ENCODE results near the gene GJA4. TPM values are rescaled to one million over a fixed set of nuclear protein-coding genes. Genes with fewer than 3 reads are reported as not detected.
"Not testable (repeated sequence)": the region's sequence is repeated elsewhere in the genome, so short reads cannot be mapped to it uniquely, and the experiment has no call there.

GJA4 gene
- total RNA-seq, 3 donors from 2014 or later (not counting 1 experiment from before 2014, with no cell fraction given) = not detected

DNA sequence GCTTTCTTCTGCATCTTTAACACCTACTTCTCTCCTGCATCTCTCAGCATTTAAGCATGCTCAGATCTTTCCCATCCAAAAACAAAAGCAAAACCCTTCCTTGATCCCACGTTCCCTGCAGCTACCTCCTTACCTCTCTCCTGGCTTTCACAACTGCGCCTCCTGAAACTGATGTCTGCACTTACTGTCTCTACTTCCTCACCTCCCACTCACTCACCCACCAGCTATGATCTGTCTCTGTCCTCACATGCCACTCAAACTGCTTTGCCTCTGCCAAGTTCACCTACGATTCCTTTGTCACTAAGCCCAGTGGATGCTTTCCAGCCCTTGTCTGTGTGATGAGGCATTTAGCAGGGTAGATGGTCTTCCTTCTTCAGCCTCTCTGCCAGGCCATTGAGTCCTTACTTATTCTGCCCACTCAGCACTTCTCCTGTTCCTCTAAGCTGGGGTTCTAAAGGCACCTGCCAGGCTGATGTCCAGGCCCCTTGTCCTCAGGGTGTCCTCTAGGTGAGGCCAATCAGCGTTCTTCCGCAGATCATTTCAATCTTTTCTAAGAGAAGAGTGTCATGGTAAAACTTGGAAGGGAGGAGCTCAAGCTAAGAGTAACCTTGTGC lies 21.8 kb upstream of the GJA4 start:
- no peaks in the 10 kb centered on the region for H3K36me3 ChIP-seq (ENCODE audit: control insufficient read depth, insufficient read depth, low read length)
- no peaks in the 10 kb centered on the region for H3K4me1 ChIP-seq (ENCODE audit: control insufficient read depth, insufficient read depth, low read length)
- intact Hi-C loops (cut with micrococcal nuclease) = no loop called here
- no peaks in the 10 kb centered on the region for H3K9me3 ChIP-seq (ENCODE audit: control insufficient read depth, insufficient read depth, low read length)
- no peak overlapping the region for H3K27ac ChIP-seq (ENCODE audit: low read length)
- Mint-ChIP-seq H3K27me3 (ENCODE audit: low read depth in 2 of 2) (peaks cover 0 to 9% of the 10 kb centered on the region in 2 donors), H3K4me1 (no peaks in the 10 kb centered on the region), H3K36me3 (no peaks in the 10 kb centered on the region), H3K9me3 (no peaks in the 10 kb centered on the region), H3K27ac (no peak overlapping the region), H3K4me3 (no peak overlapping the region)
- DNase-seq (no peak), ATAC-seq (no peak)
- H3K27me3 ChIP-seq (ENCODE audit: control insufficient read depth, insufficient read depth, low read length) = peaks cover 5% of the 10 kb centered on the region
- H3K4me3 ChIP-seq (ENCODE audit: low read length) = no peak overlapping the region
- 84% methylated on average over 5 of the region's 5 CpGs for WGBS (ENCODE audit: insufficient coverage)
- TF ChIP-seq, protein P1, sequence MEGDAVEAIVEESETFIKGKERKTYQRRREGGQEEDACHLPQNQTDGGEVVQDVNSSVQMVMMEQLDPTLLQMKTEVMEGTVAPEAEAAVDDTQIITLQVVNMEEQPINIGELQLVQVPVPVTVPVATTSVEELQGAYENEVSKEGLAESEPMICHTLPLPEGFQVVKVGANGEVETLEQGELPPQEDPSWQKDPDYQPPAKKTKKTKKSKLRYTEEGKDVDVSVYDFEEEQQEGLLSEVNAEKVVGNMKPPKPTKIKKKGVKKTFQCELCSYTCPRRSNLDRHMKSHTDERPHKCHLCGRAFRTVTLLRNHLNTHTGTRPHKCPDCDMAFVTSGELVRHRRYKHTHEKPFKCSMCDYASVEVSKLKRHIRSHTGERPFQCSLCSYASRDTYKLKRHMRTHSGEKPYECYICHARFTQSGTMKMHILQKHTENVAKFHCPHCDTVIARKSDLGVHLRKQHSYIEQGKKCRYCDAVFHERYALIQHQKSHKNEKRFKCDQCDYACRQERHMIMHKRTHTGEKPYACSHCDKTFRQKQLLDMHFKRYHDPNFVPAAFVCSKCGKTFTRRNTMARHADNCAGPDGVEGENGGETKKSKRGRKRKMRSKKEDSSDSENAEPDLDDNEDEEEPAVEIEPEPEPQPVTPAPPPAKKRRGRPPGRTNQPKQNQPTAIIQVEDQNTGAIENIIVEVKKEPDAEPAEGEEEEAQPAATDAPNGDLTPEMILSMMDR (IDR thresholded peaks at IDR 0.05) = no peak

DNA sequence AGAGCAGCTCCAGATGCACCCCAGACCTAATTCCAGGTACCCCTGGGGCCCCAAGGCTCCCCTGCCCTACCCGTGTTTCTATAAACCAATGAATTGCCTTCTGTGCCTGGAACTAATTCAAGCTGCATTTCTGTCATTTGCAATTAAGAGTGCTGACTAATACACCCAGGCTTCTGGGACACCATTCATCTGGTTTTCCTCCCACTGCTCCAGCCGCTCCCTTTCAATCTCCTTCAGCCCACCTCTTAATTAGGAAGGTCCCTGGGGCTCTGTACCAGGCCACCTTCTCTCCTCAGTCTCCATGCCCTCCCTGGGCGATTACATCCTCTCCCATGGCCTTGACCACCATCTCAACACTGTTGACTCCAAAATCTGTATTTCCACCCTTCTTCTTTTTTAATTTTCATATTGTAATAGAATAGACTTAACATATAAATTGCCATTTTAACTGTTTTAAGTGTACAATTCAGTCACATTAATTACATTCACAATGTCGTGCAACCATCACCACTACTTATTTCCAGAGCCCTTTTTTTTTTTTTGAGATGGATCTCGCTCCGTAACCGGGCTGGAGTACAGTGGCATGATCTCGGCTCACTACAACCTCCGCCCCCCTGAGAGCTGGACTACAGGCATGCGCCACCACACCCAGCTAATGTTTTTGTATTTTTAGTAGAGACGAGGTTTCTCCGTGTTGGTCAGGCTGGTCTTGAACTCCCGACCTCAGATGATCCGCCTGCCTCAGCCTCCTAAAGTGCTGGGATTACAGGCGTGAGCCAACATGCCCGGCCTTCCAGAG lies 21.0 kb upstream of the GJA4 start:
- Mint-ChIP-seq H3K4me3 (no peak overlapping the region), H3K9me3 (no peaks in the 10 kb centered on the region), H3K36me3 (no peaks in the 10 kb centered on the region), H3K4me1 (no peaks in the 10 kb centered on the region), H3K27ac (no peak overlapping the region), H3K27me3 (ENCODE audit: low read depth in 2 of 2) (peaks cover 0 to 9% of the 10 kb centered on the region in 2 donors)
- 88% methylated on average over 16 of the region's 16 CpGs for WGBS (ENCODE audit: insufficient coverage)
- no peak for ATAC-seq
- intact Hi-C loops (cut with micrococcal nuclease) = no loop called here
- no peaks in the 10 kb centered on the region for H3K36me3 ChIP-seq (ENCODE audit: control insufficient read depth, insufficient read depth, low read length)
- no peak overlapping the region for H3K4me3 ChIP-seq (ENCODE audit: low read length)
- TF ChIP-seq, protein P1 (IDR thresholded peaks at IDR 0.05) = no peak
- H3K9me3 ChIP-seq (ENCODE audit: control insufficient read depth, insufficient read depth, low read length) = no peaks in the 10 kb centered on the region
- DNase-seq = no peak
- no peaks in the 10 kb centered on the region for H3K4me1 ChIP-seq (ENCODE audit: control insufficient read depth, insufficient read depth, low read length)
- H3K27ac ChIP-seq (ENCODE audit: low read length) = no peak overlapping the region
- peaks cover 5% of the 10 kb centered on the region for H3K27me3 ChIP-seq (ENCODE audit: control insufficient read depth, insufficient read depth, low read length)

DNA sequence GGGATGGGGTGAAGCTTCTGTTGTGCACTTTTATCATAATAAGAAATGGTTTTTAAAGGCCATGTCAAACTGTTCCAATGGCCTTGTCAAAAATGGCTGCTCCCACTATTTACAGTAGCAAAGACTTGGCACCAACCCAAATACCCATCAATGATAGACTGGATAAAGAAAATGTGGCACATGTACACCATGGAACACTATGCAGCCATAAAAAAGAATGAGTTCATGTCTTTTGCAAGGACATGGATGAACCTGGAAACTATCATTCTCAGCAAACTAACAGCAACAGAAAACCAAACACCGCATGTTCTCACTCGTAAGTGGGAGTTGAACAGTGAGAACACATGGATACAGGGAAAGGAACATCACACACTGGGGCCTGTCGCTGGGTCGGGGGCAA lies 19.7 kb upstream of the GJA4 start:
- intact Hi-C loops (cut with micrococcal nuclease); H3K9me3 ChIP-seq (ENCODE audit: control insufficient read depth, insufficient read depth, low read length); H3K4me3 ChIP-seq (ENCODE audit: low read length); H3K4me1 Mint-ChIP-seq; ATAC-seq; H3K27ac ChIP-seq (ENCODE audit: low read length); H3K4me3 Mint-ChIP-seq; H3K27me3 ChIP-seq (ENCODE audit: control insufficient read depth, insufficient read depth, low read length); H3K36me3 ChIP-seq (ENCODE audit: control insufficient read depth, insufficient read depth, low read length); H3K36me3 Mint-ChIP-seq; H3K9me3 Mint-ChIP-seq; H3K27ac Mint-ChIP-seq; DNase-seq; H3K4me1 ChIP-seq (ENCODE audit: control insufficient read depth, insufficient read depth, low read length): not testable (repeated sequence)
- WGBS (ENCODE audit: insufficient coverage) = 95% methylated on average over 4 of the region's 4 CpGs
- peaks cover 6 to 13% of the 10 kb centered on the region in 2 donors for H3K27me3 Mint-ChIP-seq (ENCODE audit: low read depth in 2 of 2)

DNA sequence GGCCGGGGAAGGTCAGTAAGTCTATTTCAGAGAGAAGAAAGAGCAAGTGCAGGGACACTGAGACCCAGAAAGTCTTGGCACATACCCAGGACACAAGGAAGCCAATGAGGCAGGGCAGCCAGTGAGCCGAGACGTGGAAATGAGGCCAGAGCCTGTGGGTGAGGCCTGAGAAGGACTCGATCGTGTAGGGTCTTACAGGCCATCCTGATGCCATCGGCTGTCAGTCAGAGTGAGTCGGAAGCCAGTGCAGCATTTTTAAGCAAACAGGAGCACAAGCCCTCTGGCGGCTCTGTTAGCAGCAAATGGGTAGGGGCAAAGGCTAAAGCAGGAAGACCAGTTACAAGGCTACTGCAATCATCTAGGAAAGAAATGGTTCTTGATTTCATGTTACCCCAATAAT lies 17.8 kb upstream of the GJA4 start:
- intact Hi-C loops (cut with micrococcal nuclease) = no loop called here
- Histone ChIP-seq H3K4me3 (ENCODE audit: low read length) (no peak overlapping the region), H3K4me1 (ENCODE audit: control insufficient read depth, insufficient read depth, low read length) (no peaks in the 10 kb centered on the region), H3K27ac (ENCODE audit: low read length) (no peak overlapping the region), H3K36me3 (ENCODE audit: control insufficient read depth, insufficient read depth, low read length) (no peaks in the 10 kb centered on the region), H3K9me3 (ENCODE audit: control insufficient read depth, insufficient read depth, low read length) (no peaks in the 10 kb centered on the region), H3K27me3 (ENCODE audit: control insufficient read depth, insufficient read depth, low read length) (peaks cover 4% of the 10 kb centered on the region)
- Mint-ChIP-seq H3K27me3 (ENCODE audit: low read depth in 2 of 2) (peaks cover 25 to 27% of the 10 kb centered on the region in 2 donors), H3K27ac (no peak overlapping the region), H3K9me3 (no peaks in the 10 kb centered on the region), H3K4me1 (no peaks in the 10 kb centered on the region), H3K36me3 (no peaks in the 10 kb centered on the region), H3K4me3 (no peak overlapping the region)
- TF ChIP-seq, protein P1 (IDR thresholded peaks at IDR 0.05) = no peak
- ATAC-seq (no peak), DNase-seq (no peak)
- WGBS (ENCODE audit: insufficient coverage) = 90% methylated on average over 8 of the region's 8 CpGs
